HepG2 (cell line): ENCODE data around the gene CADPS2. TPM values are rescaled to one million over a fixed set of nuclear protein-coding genes. Genes with fewer than 3 reads are reported as not detected.

Experiments
- ATAC-seq: fragments of 200-7000 bp; cut with Tn5 transposase; 3 replicates; pipeline ENCODE4 v1.9.1; 2020; ENCODE audit warnings: mild to moderate bottlenecking, moderate library complexity
- BruUV-seq: library from RNA; stranded (reverse); fragments of 400-500 nt; replicated peaks from 2 replicates; lab custom pipeline; 2021; lab: Mats Ljungman, UMichigan
- CTCF ChIA-PET: fragments of 300-600 bp; formaldehyde crosslinking; extraction: SDS; loops from one replicate; lab custom pipeline; 2021; ENCODE audit warnings: low total read pairs, inconsistent platforms, low intra/inter-chr PET ratio; lab: Yijun Ruan, JAX
- POLR2A ChIA-PET: fragments of 350-600 bp; sonication (Branson Sonifier 250); formaldehyde crosslinking; loops from one replicate; lab custom pipeline; 2020; ENCODE audit warnings: antibody characterized with exemption, inconsistent platforms; lab: Yijun Ruan, JAX
- DNase-seq: peaks from one replicate; pipeline ENCODE4 v3.0.0-alpha.2; 2015; ENCODE audit warnings: low spot score
- FAIRE-seq: peaks from 3 replicates; lab custom pipeline; 2011; peaks lifted over from hg19 to GRCh38; lab: Jason Lieb, UNC
- H2AFZ ChIP-seq: one replicate; pipeline ENCODE4 v1.6.1; 2011; ENCODE audit warnings: low read length, inconsistent platforms
- H3K27ac ChIP-seq: fragments of 300-600 bp; 3 replicates; pipeline ENCODE4 v1.8.0; 2011; ENCODE audit warnings: mixed run types, mild to moderate bottlenecking, mixed read lengths, low read length, inconsistent platforms; ENCODE audit not compliant: insufficient read depth; ENCODE audit errors: extremely low read length
- H3K27me3 ChIP-seq, 2 experiments: fragments of 200-600 bp in 1 of 2; 2 replicates in 1 of 2; 3 replicates in 1 of 2; pipeline versions ENCODE4 v1.6.0 to v1.8.0; 2011; ENCODE audit warnings: low read length in 2 of 2, mild to moderate bottlenecking in 2 of 2, moderate library complexity in 2 of 2, inconsistent platforms in 1 of 2; ENCODE audit not compliant: insufficient read depth in 2 of 2, control insufficient read depth in 1 of 2
- H3K36me3 ChIP-seq, 2 experiments: fragments of 200-600 bp in 1 of 2; replicated peaks in 1 of 2; 2 replicates in 1 of 2; 3 replicates in 1 of 2; pipeline versions ENCODE4 v1.5.1 to v1.8.0; 2011; ENCODE audit warnings: low read length in 2 of 2, inconsistent platforms in 1 of 2; ENCODE audit not compliant: insufficient read depth in 2 of 2, control insufficient read depth in 1 of 2
- H3K4me1 ChIP-seq: 2 replicates; pipeline ENCODE4 v1.5.1; 2012; ENCODE audit warnings: low read length, inconsistent platforms; ENCODE audit not compliant: insufficient read depth
- H3K4me2 ChIP-seq: 2 replicates; pipeline ENCODE4 v1.6.0; 2011; ENCODE audit warnings: low read depth, low read length, inconsistent platforms
- H3K4me3 ChIP-seq, 3 experiments: fragments of 200-600 bp in 1 of 3; sonication (generic), shearing (Covaris generic) in 1 of 3; replicated peaks in 1 of 3; 2 replicates each; pipeline ENCODE4 v1.5.1; 2011 to 2016; ENCODE audit warnings: low read length in 3 of 3, inconsistent platforms in 2 of 3, low read depth in 2 of 3, mild to moderate bottlenecking in 2 of 3, control low read depth in 1 of 3, mixed read lengths in 1 of 3; ENCODE audit not compliant: insufficient read depth in 1 of 3
- H3K79me2 ChIP-seq: one replicate; pipeline ENCODE4 v1.6.1; 2011; ENCODE audit warnings: low read length, inconsistent platforms; ENCODE audit not compliant: insufficient read depth
- H3K9ac ChIP-seq: 2 replicates; pipeline ENCODE4 v1.6.0; 2011; ENCODE audit warnings: mild to moderate bottlenecking, low read depth, low read length, inconsistent platforms; ENCODE audit not compliant: insufficient read depth
- H3K9me3 ChIP-seq: 2 replicates; pipeline ENCODE4 v1.5.1; 2012; ENCODE audit warnings: mild to moderate bottlenecking, low read length
- H4K20me1 ChIP-seq: 2 replicates; pipeline ENCODE4 v1.6.0; 2011; ENCODE audit warnings: inconsistent platforms, mild to moderate bottlenecking, low read length, moderate library complexity; ENCODE audit not compliant: insufficient read depth
- EHMT2 ChIP-seq: fragments of 200-600 bp; sonication (generic); IDR thresholded peaks from 2 replicates; pipeline ENCODE4 v1.7.0; 2017; ENCODE audit warnings: antibody characterized with exemption, low read depth, low read length, borderline replicate concordance
- FIP1L1 ChIP-seq: fragments of 200-400 bp; formaldehyde crosslinking; IDR thresholded peaks from 2 replicates; pipeline ENCODE4 v1.6.1; 2018; ENCODE audit warnings: low read depth, mild to moderate bottlenecking, low read length, moderate library complexity, borderline replicate concordance; ENCODE audit not compliant: insufficient read depth
- FLYWCH1 ChIP-seq: sonication (generic); formaldehyde crosslinking; IDR thresholded peaks from 2 replicates; pipeline ENCODE4 v1.8.1; 2023; ENCODE audit warnings: mild to moderate bottlenecking, missing genetic modification reagents
- MED8 ChIP-seq: sonication (generic); formaldehyde crosslinking; IDR thresholded peaks from 2 replicates; pipeline ENCODE4 v1.8.1; 2023; ENCODE audit warnings: mild to moderate bottlenecking, missing genetic modification reagents; ENCODE audit not compliant: insufficient replicate concordance
- MTA1 ChIP-seq: sonication (generic); formaldehyde crosslinking; IDR thresholded peaks from 2 replicates; pipeline ENCODE4 v1.4.0; 2020; ENCODE audit warnings: missing genetic modification reagents, mild to moderate bottlenecking, borderline replicate concordance
- ZFP41 ChIP-seq: sonication (generic); formaldehyde crosslinking; IDR thresholded peaks from 2 replicates; pipeline ENCODE4 v1.4.0; 2020; ENCODE audit warnings: mild to moderate bottlenecking, missing genetic modification reagents, borderline replicate concordance
- ZNF282 ChIP-seq: fragments of 450-650 bp; IDR thresholded peaks from 2 replicates; pipeline ENCODE4 v1.6.1; 2018; ENCODE audit not compliant: partially characterized antibody
- ZNF567 ChIP-seq: sonication (generic); formaldehyde crosslinking; IDR thresholded peaks from 2 replicates; pipeline ENCODE4 v1.8.1; 2023; ENCODE audit warnings: mild to moderate bottlenecking, missing genetic modification reagents, borderline replicate concordance
- ZUFSP ChIP-seq: sonication (generic); formaldehyde crosslinking; IDR thresholded peaks from 2 replicates; pipeline ENCODE4 v1.9.0; 2021; ENCODE audit warnings: missing genetic modification reagents, mild to moderate bottlenecking, borderline replicate concordance
- WGBS: methylation state at CpG from one replicate; pipeline ENCODE4 v1.1.6; 2017; ENCODE audit warnings: low lambda C conversion rate; 5-methylcytosine and 5-hydroxymethylcytosine counted together
- in situ Hi-C: cut with HindIII; loops from 2 replicates; pipeline ENCODE4 v1.10.0; 2017; ENCODE audit warnings: low pct_unique_long_range_greater_than_20kb; ENCODE audit not compliant: extremely low pct_ligation_motif_present
- intact Hi-C: fragments of 100-400 bp; cut with micrococcal nuclease; formaldehyde crosslinking; loops from one replicate; pipeline ENCODE4 v1.10.0; 2022; ENCODE audit not compliant: unreplicated experiment
- polyA plus RNA-seq, 8 experiments: library from polyadenylated mRNA; depleted of rRNA in 3 of 8; stranded (reverse) in 7 of 8; unstranded in 1 of 8; fragments of >200 nt; fragmentation: Illumina TruSeq in 4 of 8; extraction: Trizol in 4 of 8; gene quantifications; 2 replicates each; pipeline versions ENCODE4 v1.2.1 to v1.2.3, GENCODE V29; 2011 to 2016; ENCODE audit warnings: low read depth in 4 of 8, missing spikeins in 1 of 8, mixed read lengths in 1 of 8; ENCODE audit not compliant: insufficient read depth in 1 of 8
- total RNA-seq, 5 experiments: library from RNA; depleted of rRNA; stranded (reverse); fragments of >200 nt; fragmentation: Illumina TruSeq; extraction: Trizol; gene quantifications; 2 replicates each; pipeline ENCODE4 v1.2.3, GENCODE V29; 2016; ENCODE audit warnings: low read depth in 1 of 5
- TF ChIP-seq, protein P1 (sequence below), 2 experiments: fragments of 450-650 bp in 1 of 2; sonication (generic) in 1 of 2; formaldehyde crosslinking; IDR thresholded peaks; 2 replicates each; pipeline versions ENCODE4 v1.5.0 to v1.8.0; 2020 to 2022; ENCODE audit warnings: mild to moderate bottlenecking in 1 of 2, missing genetic modification reagents in 1 of 2
- TF ChIP-seq, protein P2 (sequence below): IDR thresholded peaks from 2 replicates; pipeline ENCODE4 v1.6.1; 2018; ENCODE audit warnings: missing genetic modification reagents

The CADPS2 gene
- total and polyA plus RNA-seq, 2 of the 13 experiments (the other 11 are each of a cell fraction or from before 2014, with no cell fraction given), result 17.6 to 43.8 TPM

DNA sequence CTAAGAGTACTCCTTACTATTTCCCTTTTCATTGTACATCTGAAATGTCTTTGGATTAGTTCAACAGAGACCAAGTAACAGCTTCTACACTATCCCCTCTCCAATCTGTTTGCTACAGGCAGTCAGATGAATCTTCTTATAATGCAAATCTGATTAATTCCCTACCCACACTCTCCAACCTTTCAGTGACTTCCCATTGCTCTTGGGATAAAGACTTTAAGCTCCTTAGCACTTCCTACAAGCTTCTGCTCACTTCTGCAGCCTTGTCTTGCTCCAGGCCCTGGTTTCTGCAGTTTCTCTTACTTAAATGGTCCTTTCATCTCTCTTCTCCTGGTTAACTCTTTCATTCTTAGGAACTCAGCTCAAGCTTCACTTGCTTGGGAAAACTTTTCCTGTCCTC is 516.5 kb downstream of the CADPS2 start:
- CTCF ChIA-PET, result no interaction called here
- no peak overlapping the region for H3K4me2 ChIP-seq
- H3K4me1 ChIP-seq, result no peaks in the 10 kb centered on the region
- no peak for DNase-seq
- BruUV-seq, result no TSS peak
- in situ Hi-C loops, result no loop called here
- no peak overlapping the region for H3K4me3 ChIP-seq
- H4K20me1 ChIP-seq, result no peaks in the 10 kb centered on the region
- no peak overlapping the region for H3K9ac ChIP-seq
- POLR2A ChIA-PET, result no interaction called here
- H2AFZ ChIP-seq, result no peak overlapping the region
- no peaks in the 10 kb centered on the region for H3K9me3 ChIP-seq
- H3K36me3 ChIP-seq, result no peaks in the 10 kb centered on the region
- ATAC-seq, result no peak
- H3K79me2 ChIP-seq, result no peaks in the 10 kb centered on the region
- no peak for TF ChIP-seq ZNF282
- TF ChIP-seq MED8 (CRISPR knock-in tag), result no peak
- TF ChIP-seq, all 625 proteins: peak for 0
- Histone ChIP-seq H3K27me3 (no peaks in the 10 kb centered on the region), H3K27ac (no peak overlapping the region)
- FAIRE-seq, result no peak
- intact Hi-C loops, result no loop called here

DNA sequence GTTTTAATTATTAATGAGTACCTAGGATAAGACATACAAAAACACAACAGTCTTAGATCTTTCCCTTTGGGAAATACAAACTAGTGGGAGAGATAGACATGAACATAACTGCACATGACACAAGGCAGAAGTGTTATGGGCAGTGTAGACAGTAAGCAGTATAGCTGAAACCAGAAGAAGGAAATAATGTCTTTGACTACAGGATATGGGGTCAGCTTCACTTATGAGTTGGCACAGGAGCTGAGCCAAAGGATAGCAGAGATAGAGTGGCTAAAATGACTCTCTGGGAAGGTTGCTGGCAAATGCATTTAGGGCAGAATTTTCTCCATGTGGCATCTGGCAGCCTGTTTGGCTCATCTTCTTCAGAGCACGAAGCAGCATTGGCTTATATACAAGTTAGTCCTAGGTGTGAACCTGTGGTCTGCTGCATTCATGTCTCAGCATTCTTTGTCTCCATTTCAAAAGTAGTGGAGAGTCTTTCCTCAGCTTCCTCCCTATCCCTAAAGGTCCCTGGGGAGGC is 521.4 kb downstream of the CADPS2 start:
- FAIRE-seq (no peak), ATAC-seq (no peak), DNase-seq (no peak)
- no peak overlapping the region for H3K27ac ChIP-seq
- no TSS peak for BruUV-seq
- ChIA-PET POLR2A (no interaction called here), CTCF (no interaction called here)
- no peaks in the 10 kb centered on the region for H3K36me3 ChIP-seq
- WGBS, result 89% methylated on average over 1 of the region's 1 CpG
- H3K79me2 ChIP-seq, result no peaks in the 10 kb centered on the region
- no peaks in the 10 kb centered on the region for H3K4me1 ChIP-seq
- H3K4me3 ChIP-seq, result no peak overlapping the region
- H3K27me3 ChIP-seq, result no peaks in the 10 kb centered on the region; a peak in 1 of 5 replicates
- intact Hi-C loops, result no loop called here
- no peak overlapping the region for H3K4me2 ChIP-seq
- H3K9ac ChIP-seq, result no peak overlapping the region
- in situ Hi-C loops, result no loop called here
- H2AFZ ChIP-seq, result no peak overlapping the region
- H4K20me1 ChIP-seq, result no peaks in the 10 kb centered on the region
- no peaks in the 10 kb centered on the region for H3K9me3 ChIP-seq
- no peak for TF ChIP-seq EHMT2
- TF ChIP-seq ZNF567 (CRISPR knock-in tag), result no peak
- TF ChIP-seq FLYWCH1, result no peak
- TF ChIP-seq, protein P1, sequence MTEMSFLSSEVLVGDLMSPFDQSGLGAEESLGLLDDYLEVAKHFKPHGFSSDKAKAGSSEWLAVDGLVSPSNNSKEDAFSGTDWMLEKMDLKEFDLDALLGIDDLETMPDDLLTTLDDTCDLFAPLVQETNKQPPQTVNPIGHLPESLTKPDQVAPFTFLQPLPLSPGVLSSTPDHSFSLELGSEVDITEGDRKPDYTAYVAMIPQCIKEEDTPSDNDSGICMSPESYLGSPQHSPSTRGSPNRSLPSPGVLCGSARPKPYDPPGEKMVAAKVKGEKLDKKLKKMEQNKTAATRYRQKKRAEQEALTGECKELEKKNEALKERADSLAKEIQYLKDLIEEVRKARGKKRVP (CRISPR knock-in tag; IDR thresholded peaks at IDR 0.05), result no peak
- no peak for TF ChIP-seq MTA1 (CRISPR knock-in tag)
- no peak for TF ChIP-seq ZFP41 (CRISPR knock-in tag)
- TF ChIP-seq ZUFSP (CRISPR knock-in tag), result no peak
- no peak for TF ChIP-seq FIP1L1
- TF ChIP-seq, protein P2, sequence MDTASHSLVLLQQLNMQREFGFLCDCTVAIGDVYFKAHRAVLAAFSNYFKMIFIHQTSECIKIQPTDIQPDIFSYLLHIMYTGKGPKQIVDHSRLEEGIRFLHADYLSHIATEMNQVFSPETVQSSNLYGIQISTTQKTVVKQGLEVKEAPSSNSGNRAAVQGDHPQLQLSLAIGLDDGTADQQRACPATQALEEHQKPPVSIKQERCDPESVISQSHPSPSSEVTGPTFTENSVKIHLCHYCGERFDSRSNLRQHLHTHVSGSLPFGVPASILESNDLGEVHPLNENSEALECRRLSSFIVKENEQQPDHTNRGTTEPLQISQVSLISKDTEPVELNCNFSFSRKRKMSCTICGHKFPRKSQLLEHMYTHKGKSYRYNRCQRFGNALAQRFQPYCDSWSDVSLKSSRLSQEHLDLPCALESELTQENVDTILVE, result no peak
